ENCODE results near the gene LRMDA. TPM values are rescaled to one million over a fixed set of nuclear protein-coding genes. Genes with fewer than 3 reads are reported as not detected.

Gene LRMDA
- total and polyA plus RNA-seq, 2 of the 13 experiments (the other 11 are each of a cell fraction or from before 2014, with no cell fraction given) = 13.4 to 22.0 TPM

DNA sequence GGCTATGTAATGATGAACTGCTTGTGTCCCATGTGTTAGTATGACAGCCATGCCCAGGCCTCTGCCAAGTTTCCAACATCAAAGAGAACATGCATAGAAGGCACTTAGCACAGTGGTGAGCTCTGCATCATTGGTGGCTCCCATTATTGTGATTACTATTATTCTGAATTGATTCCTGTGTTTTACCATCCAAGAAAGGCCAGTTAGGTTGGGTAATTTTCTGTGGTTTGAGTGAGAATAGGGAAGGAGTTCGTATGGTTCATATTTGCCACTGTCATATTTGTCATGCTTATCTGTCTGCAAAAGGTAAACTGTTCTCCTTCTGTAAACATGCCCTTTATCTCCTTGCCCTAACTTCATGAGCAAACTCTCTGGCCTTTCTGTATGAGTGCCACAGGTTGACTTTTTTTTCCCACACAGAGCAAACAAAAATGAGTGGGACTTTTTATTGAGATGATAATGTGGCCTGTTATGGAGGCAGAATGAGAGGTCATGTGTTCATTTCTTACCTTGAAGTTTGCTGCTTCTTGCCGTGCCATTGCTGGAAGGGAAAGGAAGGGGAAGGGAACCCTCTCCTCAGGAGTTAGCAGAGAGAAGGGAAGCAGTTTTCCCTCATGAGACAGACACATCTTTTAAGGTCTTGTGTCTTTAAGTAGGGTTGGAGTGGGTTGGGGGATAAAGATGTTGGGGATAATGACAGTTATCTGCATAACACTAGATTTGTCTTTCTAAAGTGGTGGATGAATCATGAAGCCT, 301.9 kb downstream of the LRMDA start (continued):
- TF ChIP-seq ZNF460 (CRISPR knock-in tag; IDR thresholded peaks at IDR 0.05; ENCODE audit: borderline replicate concordance) (no peak), NKX3-1 (CRISPR knock-in tag; IDR thresholded peaks at IDR 0.05) (peak; percentile 87)
- TF ChIP-seq, protein P1, sequence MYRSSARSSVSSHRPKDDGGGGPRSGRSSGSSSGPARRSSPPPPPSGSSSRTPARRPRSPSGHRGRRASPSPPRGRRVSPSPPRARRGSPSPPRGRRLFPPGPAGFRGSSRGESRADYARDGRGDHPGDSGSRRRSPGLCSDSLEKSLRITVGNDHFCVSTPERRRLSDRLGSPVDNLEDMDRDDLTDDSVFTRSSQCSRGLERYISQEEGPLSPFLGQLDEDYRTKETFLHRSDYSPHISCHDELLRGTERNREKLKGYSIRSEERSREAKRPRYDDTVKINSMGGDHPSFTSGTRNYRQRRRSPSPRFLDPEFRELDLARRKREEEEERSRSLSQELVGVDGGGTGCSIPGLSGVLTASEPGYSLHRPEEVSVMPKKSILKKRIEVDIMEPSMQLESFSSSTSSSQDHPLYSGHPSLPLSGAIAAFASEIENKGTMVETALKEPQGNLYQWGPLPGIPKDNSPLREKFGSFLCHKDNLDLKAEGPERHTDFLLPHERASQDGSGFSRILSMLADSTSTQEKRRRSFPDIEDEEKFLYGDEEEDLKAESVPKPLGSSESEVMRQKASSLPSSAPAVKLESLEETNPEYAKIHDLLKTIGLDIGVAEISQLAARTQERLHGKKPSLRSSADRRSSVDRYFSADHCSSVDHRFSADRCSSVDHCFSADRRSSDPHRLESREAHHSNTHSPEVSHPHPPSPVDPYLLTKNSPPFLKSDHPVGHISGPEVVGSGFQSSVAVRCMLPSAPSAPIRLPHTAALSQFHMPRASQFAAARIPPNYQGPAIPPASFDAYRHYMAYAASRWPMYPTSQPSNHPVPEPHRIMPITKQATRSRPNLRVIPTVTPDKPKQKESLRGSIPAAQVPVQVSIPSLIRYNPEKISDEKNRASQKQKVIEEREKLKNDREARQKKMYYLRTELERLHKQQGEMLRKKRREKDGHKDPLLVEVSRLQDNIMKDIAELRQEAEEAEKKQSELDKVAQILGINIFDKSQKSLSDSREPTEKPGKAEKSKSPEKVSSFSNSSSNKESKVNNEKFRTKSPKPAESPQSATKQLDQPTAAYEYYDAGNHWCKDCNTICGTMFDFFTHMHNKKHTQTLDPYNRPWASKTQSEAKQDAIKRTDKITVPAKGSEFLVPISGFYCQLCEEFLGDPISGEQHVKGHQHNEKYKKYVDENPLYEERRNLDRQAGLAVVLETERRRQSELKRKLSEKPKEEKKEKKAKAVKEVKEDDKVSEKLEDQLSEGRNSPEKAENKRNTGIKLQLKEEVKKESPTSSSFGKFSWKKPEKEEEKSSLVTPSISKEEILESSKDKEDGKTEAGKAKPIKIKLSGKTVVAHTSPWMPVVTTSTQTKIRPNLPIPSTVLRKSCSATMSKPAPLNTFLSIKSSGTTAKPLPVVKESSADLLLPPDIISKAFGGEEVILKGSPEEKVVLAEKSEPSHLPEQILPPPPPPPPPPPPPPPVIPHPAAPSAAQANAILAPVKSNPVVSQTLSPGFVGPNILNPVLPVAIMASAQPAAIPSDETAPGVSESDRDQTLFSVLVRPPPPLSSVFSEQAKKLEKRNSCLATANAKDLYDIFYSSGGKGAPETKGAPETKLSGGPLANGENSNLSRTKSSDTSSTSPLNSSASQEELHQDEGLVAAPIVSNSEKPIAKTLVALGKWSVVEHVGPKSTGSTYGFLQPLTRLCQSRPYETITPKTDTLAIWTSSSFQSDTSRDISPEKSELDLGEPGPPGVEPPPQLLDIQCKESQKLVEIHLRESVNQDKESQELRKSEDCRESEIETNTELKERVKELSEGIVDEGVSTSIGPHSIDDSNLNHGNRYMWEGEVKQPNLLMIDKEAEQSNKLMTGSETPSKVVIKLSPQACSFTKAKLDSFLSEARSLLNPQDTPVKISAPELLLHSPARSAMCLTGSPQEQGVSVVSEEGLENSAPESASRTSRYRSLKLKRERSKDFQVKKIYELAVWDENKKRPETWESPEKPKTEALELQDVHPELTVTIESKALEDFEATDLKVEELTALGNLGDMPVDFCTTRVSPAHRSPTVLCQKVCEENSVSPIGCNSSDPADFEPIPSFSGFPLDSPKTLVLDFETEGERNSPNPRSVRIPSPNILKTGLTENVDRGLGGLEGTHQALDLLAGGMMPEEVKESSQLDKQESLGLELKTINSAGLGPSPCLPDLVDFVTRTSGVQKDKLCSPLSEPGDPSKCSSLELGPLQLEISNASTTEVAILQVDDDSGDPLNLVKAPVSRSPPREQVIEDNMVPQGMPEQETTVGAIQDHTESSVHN (CRISPR knock-in tag; IDR thresholded peaks at IDR 0.05) = no peak
- TF ChIP-seq, protein P2, sequence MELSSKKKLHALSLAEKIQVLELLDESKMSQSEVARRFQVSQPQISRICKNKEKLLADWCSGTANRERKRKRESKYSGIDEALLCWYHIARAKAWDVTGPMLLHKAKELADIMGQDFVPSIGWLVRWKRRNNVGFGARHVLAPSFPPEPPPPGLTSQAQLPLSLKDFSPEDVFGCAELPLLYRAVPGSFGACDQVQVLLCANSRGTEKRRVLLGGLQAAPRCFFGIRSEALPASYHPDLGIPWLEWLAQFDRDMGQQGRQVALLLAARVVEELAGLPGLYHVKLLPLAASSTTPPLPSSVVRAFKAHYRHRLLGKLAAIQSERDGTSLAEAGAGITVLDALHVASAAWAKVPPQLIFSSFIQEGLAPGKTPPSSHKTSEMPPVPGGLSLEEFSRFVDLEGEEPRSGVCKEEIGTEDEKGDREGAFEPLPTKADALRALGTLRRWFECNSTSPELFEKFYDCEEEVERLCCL (CRISPR knock-in tag; IDR thresholded peaks at IDR 0.05; ENCODE audit: borderline replicate concordance) = no peak
- TF ChIP-seq, protein P3, sequence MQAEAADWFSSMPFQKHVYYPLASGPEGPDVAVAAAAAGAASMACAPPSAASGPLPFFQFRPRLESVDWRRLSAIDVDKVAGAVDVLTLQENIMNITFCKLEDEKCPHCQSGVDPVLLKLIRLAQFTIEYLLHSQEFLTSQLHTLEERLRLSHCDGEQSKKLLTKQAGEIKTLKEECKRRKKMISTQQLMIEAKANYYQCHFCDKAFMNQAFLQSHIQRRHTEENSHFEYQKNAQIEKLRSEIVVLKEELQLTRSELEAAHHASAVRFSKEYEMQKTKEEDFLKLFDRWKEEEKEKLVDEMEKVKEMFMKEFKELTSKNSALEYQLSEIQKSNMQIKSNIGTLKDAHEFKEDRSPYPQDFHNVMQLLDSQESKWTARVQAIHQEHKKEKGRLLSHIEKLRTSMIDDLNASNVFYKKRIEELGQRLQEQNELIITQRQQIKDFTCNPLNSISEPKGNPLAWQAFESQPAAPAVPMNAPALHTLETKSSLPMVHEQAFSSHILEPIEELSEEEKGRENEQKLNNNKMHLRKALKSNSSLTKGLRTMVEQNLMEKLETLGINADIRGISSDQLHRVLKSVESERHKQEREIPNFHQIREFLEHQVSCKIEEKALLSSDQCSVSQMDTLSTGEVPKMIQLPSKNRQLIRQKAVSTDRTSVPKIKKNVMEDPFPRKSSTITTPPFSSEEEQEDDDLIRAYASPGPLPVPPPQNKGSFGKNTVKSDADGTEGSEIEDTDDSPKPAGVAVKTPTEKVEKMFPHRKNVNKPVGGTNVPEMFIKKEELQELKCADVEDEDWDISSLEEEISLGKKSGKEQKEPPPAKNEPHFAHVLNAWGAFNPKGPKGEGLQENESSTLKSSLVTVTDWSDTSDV (CRISPR knock-in tag; IDR thresholded peaks at IDR 0.05) = no peak

All from HepG2 (cell line).